GM19025 (cell line): ENCODE data around the gene ZCCHC24.

Experiments
- ATAC-seq: cut with Tn5 transposase; IDR thresholded peaks from one replicate; pipeline ENCODE4 v1.9.1; 2021; ENCODE audit warnings: mild to moderate bottlenecking, low read depth, moderate library complexity; ENCODE audit not compliant: unreplicated experiment

ZCCHC24 gene

GRCh38 chr10:79402951-79403350 is 42.5 kb downstream of the ZCCHC24 start:
- ATAC-seq = no peak

GRCh38 chr10:79402625-79402946 is 42.8 kb downstream of the ZCCHC24 start:
- ATAC-seq = no peak

GRCh38 chr10:79401015-79401921 is 44.2 kb downstream of the ZCCHC24 start:
- ATAC-seq = no peak

GRCh38 chr10:79400146-79401004 is 45.0 kb downstream of the ZCCHC24 start:
- ATAC-seq = no peak

- no peak for ATAC-seq
These were observed 46.1 kb downstream of the ZCCHC24 start for GRCh38 chr10:79399223-79399831.

GRCh38 chr10:79398642-79399041 is 46.8 kb downstream of the ZCCHC24 start:
- ATAC-seq = no peak

- ATAC-seq = no peak
These were observed 47.7 kb downstream of the ZCCHC24 start for GRCh38 chr10:79397575-79398303.

- no peak for ATAC-seq
These were observed 48.4 kb downstream of the ZCCHC24 start for GRCh38 chr10:79397051-79397450.

GRCh38 chr10:79396520-79396919 is 48.9 kb downstream of the ZCCHC24 start:
- no peak for ATAC-seq

- ATAC-seq = no peak
These were observed 50.8 kb downstream of the ZCCHC24 start for GRCh38 chr10:79394664-79395063.

- ATAC-seq = no peak
These were observed 51.4 kb downstream of the ZCCHC24 start for GRCh38 chr10:79393924-79394610.

GRCh38 chr10:79393221-79393923 is 52.1 kb downstream of the ZCCHC24 start:
- no peak for ATAC-seq

GRCh38 chr10:79392506-79393176 is 52.8 kb downstream of the ZCCHC24 start:
- ATAC-seq = no peak

- no peak for ATAC-seq
These were observed 53.4 kb downstream of the ZCCHC24 start for GRCh38 chr10:79392020-79392398.

- no peak for ATAC-seq
These were observed 54.0 kb downstream of the ZCCHC24 start for GRCh38 chr10:79391231-79392019.

- no peak for ATAC-seq
These were observed 54.7 kb downstream of the ZCCHC24 start for GRCh38 chr10:79390551-79391229.

GRCh38 chr10:79390057-79390456 is 55.4 kb downstream of the ZCCHC24 start:
- no peak for ATAC-seq
